GF-D8 (cell line): Measurements from ENCODE around the gene PLEKHA5.

Source experiments
- DNase-seq: peaks from one replicate; lab custom pipeline; 2025; lab: John Stamatoyannopoulos, UW

PLEKHA5 gene

GRCh38 chr12:19234171-19234704 is 104.7 kb downstream of the PLEKHA5 start:
- no peak for DNase-seq

- DNase-seq: no peak
Observed at GRCh38 chr12:19234981-19235871, 105.7 kb downstream of the PLEKHA5 start.

DNA sequence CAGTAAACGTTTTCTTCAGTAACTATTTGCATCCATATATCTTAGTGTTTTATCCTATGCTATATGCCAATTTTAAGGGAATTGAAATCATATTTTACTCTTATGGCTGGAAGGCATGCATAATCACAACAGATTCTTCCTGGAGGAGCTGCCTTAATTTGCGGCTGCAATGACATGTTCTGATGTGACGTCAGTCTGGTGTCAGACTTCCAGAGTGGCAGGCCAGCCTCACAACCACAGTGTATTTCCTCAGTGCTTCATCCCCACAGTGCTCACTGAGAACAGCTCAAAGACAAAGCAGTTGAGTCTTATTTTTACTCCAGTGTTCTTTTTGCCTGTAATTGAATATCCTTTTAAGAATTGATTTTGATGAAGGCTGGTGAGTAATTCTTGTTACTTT is 107.1 kb downstream of the PLEKHA5 start:
- DNase-seq: no peak

DNA sequence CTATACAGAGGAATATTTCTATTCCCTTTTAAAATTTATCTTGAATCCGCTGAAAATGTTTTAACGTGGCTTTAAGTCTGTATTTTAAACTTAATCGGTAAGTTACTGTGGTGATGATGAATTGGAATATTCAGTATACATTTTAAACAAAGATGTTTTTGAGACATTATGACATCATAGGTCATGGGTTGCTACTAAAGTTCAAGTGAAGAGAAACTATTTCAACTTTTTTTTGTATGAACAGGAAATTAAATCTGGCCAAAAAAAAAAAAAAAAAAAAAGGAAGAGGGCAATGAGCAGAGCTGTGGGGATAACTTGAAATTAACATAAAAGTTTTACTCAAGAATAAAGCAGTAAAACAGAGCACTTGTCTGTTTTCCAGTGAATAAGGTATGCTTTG is 109.0 kb downstream of the PLEKHA5 start:
- DNase-seq: no peak

GRCh38 chr12:19239102-19239501 is 109.6 kb downstream of the PLEKHA5 start:
- no peak for DNase-seq

DNA sequence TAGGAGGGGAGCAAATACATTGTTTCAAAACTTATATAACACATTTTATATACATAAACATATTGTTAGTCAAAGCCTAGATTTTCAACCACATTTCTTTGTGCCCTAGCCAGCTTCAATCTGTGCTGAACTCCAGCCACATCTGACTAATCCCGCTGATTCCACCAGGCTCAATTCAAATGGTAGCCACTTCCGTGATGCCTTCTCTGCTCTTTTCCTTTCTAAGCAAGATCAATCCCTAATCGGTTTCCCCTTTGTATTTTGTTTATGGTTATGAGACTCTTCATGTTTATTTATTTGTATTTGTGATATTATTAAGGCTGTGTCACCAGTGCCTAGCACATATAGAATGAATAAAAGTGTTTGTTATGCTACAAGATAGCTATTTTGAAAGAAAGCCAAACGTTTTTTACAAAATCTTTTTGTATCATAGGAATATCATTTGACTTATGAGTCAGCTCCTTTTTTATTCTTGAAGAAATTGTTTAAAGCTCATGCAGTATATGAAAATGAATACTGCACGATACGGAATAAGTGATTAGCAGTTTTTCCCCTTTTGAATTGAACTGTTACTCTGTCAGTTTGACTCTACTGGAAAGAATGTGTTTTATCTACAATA is 110.2 kb downstream of the PLEKHA5 start:
- no peak for DNase-seq

GRCh38 chr12:19242581-19242980 is 113.0 kb downstream of the PLEKHA5 start:
- no peak for DNase-seq

- DNase-seq: no peak
Observed at GRCh38 chr12:19243551-19243950, 114.0 kb downstream of the PLEKHA5 start.

DNA sequence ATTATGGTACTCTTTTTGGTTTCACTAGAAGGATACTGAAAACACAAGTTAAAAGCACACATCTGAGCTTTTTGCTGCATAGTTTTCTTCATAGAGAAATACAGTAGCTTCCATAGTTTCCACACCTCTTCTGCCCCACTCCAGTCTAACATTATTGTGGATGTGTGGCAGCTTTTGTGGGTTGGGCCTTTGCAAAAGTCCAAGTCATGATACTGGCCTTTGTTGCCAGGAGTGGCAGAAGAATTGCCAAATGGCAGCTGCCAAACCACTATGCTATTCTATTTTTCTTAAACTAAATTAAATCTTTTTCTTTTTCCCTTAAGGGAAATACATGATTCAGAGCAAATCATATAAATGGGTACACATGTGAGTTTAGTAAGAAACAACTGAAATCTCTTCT is 114.8 kb downstream of the PLEKHA5 start:
- DNase-seq: no peak

- no peak for DNase-seq
Observed at GRCh38 chr12:19245106-19245505, 115.6 kb downstream of the PLEKHA5 start.

DNA sequence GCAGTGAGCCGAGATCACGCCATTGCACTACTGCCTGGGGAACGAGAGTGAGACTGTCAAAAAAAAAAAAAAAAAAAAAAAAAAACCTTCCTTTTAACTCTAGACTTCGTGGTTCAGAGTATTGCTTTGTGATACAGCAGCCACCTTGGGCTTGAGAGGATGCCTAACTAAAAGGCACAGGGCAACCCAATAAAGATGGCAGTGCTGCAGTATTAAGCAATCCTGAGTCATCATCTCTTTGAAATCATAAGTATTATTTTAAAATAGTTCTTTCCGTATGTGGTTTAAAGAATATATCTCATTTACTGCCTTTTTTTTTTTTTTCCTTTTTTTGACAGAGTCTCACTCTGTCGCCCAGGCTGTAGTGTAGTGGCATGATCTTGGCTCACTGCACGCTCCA is 116.1 kb downstream of the PLEKHA5 start:
- no peak for DNase-seq

DNA sequence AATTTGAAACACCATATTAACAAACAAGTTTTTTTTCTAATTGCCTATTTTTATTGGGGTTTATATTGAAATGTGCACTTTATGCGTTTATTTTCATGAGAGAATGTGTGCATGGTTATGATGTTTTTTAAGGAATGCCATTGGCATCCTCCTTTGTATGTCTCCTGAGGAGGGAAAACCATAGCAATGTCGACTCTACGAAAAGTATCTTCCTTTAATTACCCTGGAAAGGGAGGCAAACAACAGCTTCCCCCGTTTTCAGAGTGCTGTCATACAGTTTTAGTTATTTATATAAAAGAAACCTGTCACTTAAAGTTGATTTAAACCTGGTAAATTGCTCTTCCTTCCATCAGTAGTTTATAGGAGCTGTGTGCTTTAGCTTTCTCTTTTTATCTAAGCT is 117.4 kb downstream of the PLEKHA5 start:
- DNase-seq: no peak

GRCh38 chr12:19248929-19249602 is 119.5 kb downstream of the PLEKHA5 start:
- DNase-seq: no peak

DNA sequence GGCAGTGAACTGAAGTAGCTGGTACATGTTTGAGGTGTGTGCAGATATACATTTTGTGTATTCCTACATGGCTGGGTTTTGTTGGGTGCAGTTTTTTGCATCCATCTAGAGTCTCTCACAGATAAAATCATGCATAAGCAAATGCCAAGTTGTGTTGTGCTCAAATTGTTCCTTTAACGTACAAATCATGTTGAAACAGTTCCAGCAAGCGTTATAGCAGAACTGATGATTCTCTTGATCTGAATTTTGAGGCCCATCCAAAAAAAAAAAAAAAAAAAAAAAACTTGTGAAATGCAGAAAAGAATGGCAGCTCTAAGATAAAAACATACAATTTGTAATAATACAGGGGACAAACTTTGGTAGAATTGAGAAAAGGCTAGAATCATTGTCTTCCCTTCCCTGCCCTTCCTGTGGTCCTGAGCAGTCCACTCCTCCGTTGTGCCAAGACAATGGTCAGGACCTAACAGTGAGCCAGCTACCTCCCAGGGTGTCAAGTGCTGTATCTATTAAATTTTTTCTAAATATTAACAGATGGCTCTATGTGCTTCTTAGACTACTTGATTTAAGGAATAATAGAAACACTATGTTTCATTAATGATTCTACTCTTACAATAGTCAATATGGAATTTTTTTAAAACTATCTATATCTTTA is 122.1 kb downstream of the PLEKHA5 start:
- no peak for DNase-seq

DNA sequence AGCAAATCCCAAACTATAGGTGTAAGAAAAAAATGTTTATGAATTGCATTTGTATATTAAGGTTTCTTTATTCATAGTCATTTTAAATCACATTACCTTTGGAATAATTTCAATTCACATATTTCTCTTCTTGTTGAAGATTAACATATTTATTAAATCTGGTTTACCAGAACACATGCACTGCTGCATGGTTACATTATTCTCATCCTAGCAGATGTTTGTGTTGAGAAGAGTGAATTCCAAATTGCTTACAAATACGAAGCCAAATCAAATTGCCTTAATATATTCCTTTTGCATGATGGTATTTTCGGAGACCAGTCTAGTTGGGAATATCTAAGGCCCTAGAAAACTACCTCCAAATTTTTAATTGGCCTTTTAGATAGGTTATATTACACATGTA is 130.6 kb downstream of the PLEKHA5 start:
- DNase-seq: no peak

- DNase-seq: no peak
Observed at GRCh38 chr12:19261773-19262172, 132.2 kb downstream of the PLEKHA5 start.

GRCh38 chr12:19263672-19264071 is 134.1 kb downstream of the PLEKHA5 start:
- no peak for DNase-seq

DNA sequence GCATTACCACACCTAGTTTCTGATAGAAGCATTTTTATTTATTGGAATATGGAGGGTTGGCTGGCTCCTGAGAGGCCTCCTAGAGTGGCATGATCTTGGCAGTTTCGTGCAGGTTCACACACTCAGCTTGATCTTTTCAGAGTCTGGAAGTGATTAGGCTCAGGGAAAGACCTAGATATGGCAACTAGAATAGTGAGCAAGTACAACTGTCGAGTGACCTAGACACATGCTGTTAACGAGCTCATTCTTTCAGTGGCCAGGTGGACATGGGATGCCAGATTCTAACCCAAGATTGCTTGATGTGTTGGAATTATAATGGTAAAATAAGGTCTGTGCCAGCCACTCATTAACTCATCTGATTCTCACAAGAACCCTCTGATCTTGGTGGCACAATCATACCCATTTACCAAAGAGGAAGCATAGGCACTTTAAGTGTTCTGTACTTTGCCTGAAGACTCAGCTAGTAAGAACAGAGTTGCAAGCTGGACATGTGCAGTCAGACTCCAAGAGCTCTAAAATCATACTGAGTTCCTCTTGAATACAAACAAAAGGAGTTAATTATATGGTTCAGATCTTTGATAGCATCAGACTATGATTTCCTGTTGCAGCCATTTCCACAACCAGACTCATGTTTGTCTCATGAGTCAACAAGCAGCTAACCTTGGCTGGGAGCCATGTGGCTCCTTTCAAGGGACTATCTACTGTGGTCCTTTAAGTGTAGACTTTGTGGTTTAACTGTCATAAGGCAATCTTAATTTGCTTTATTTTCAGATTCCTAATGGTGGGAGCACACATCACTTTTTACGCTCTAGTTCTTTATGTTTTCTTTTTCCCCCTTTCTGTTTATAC is 144.2 kb downstream of the PLEKHA5 start:
- peak; percentile 0 for DNase-seq

- no peak for DNase-seq
Observed at GRCh38 chr12:19276767-19277166, 147.2 kb downstream of the PLEKHA5 start.

DNA sequence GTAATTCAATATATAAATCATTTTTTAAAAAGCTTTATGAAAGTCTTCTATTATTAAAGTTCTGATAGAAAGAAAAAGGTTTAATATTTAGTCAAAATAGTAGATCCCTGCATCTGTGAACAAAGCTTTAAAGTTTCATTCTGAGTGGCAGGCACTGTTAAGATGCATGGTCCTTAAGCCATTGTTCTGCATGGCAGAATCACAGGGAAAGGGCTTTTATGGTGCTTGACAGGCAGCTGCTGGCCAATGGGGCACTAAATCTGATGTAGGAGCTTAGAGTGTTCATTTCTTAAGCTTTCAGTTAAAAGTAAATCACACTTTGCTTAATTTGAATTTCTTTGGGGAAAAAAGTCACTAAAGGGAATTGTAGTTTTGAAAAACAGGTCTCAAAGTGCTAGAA is 148.2 kb downstream of the PLEKHA5 start:
- no peak for DNase-seq

GRCh38 chr12:19278407-19278806 is 148.9 kb downstream of the PLEKHA5 start:
- no peak for DNase-seq
